Stromal cell of bone marrow (primary cell): Measurements from ENCODE around the gene SLC13A4.
A peak's percentile ranks its signal among the peaks of the same experiment; 100 is the strongest.
"Not testable (repeated sequence)": the region's sequence is repeated elsewhere in the genome, so short reads cannot be mapped to it uniquely, and the experiment has no call there.

Experiments used
- DNase-seq: peaks from one replicate; pipeline ENCODE4 v3.0.0-alpha.2; 2012; ENCODE audit warnings: low read depth

Gene SLC13A4

GRCh38 chr7:135728136-135728669 is at the start of gene SLC13A4:
SLC13A4 (minus strand) TSS chr7:135728186; CDS start chr7:135727496, 690 bp downstream.
- DNase-seq = no peak

GRCh38 chr7:135775915-135776314 is 47.9 kb upstream of the SLC13A4 start:
- not testable (repeated sequence) for DNase-seq

GRCh38 chr7:135775230-135775629 is 47.2 kb upstream of the SLC13A4 start:
- no peak for DNase-seq

GRCh38 chr7:135774284-135774683 is 46.3 kb upstream of the SLC13A4 start:
- DNase-seq = no peak

- DNase-seq = no peak
These were observed 45.5 kb upstream of the SLC13A4 start for GRCh38 chr7:135773464-135773863.

- DNase-seq = no peak
These were observed 44.7 kb upstream of the SLC13A4 start for GRCh38 chr7:135772639-135773222.

GRCh38 chr7:135771961-135772638 is 44.1 kb upstream of the SLC13A4 start:
- no peak for DNase-seq

GRCh38 chr7:135771051-135771450 is 43.1 kb upstream of the SLC13A4 start:
- DNase-seq = no peak

GRCh38 chr7:135770139-135770710 is 42.2 kb upstream of the SLC13A4 start:
- no peak for DNase-seq

- DNase-seq = no peak
These were observed 41.2 kb upstream of the SLC13A4 start for GRCh38 chr7:135769005-135769802.

GRCh38 chr7:135768467-135768866 is 40.5 kb upstream of the SLC13A4 start:
- no peak for DNase-seq

GRCh38 chr7:135768064-135768463 is 40.1 kb upstream of the SLC13A4 start:
- no peak for DNase-seq

GRCh38 chr7:135763261-135763660 is 35.3 kb upstream of the SLC13A4 start:
- DNase-seq = peak; percentile 39

- peak; percentile 71 for DNase-seq
These were observed 33.9 kb upstream of the SLC13A4 start for GRCh38 chr7:135761751-135762488.

- no peak for DNase-seq
These were observed 31.5 kb upstream of the SLC13A4 start for GRCh38 chr7:135759532-135759931.

GRCh38 chr7:135758531-135758932 is 30.5 kb upstream of the SLC13A4 start:
- DNase-seq = peak; percentile 31

- DNase-seq = peak; percentile 30
These were observed 29.9 kb upstream of the SLC13A4 start for GRCh38 chr7:135757719-135758411.

GRCh38 chr7:135756191-135756590 is 28.2 kb upstream of the SLC13A4 start:
- DNase-seq = no peak

- DNase-seq = no peak
These were observed 27.4 kb upstream of the SLC13A4 start for GRCh38 chr7:135755351-135755753.

- no peak for DNase-seq
These were observed 25.8 kb upstream of the SLC13A4 start for GRCh38 chr7:135753616-135754413.
